Activated naive CD8-positive, alpha-beta T cell treated with anti-CD3 and anti-CD28 coated beads, Interleukin-2, amount 10 ng/mL, durations not matched to agents 7 days and 5 days (primary cell): ENCODE data around the gene ZNF100. TPM values are rescaled to one million over a fixed set of nuclear protein-coding genes. Genes with fewer than 3 reads are reported as not detected.
"Not testable (repeated sequence)": the region's sequence is repeated elsewhere in the genome, so short reads cannot be mapped to it uniquely, and the experiment has no call there.

ENCODE experiments used
- ATAC-seq: fragments of 150-1000 bp; cut with Tn5 transposase; one replicate; pipeline ENCODE4 v1.10.0; 2021; ENCODE audit warnings: low read depth, moderate library complexity
- POLR2A ChIA-PET: fragments of 350-600 bp; sonication (Branson Sonifier 250); formaldehyde crosslinking; loops from one replicate; lab custom pipeline; 2021; ENCODE audit warnings: antibody characterized with exemption; lab: Charles Lee
- DNase-seq: peaks from one replicate; pipeline ENCODE4 v3.0.0; 2021
- H3K27ac Mint-ChIP-seq: one replicate; pipeline ENCODE4 v1.8.0; 2022; ENCODE audit warnings: mild to moderate bottlenecking, mixed read lengths
- H3K27me3 Mint-ChIP-seq: one replicate; pipeline ENCODE4 v1.8.0; 2022; ENCODE audit warnings: mild to moderate bottlenecking, moderate library complexity, mixed read lengths
- H3K36me3 Mint-ChIP-seq: one replicate; pipeline ENCODE4 v1.8.0; 2021; ENCODE audit warnings: mild to moderate bottlenecking, mixed read lengths
- H3K4me1 Mint-ChIP-seq: one replicate; pipeline ENCODE4 v1.8.0; 2021; ENCODE audit warnings: mixed read lengths
- H3K4me3 Mint-ChIP-seq: one replicate; pipeline ENCODE4 v1.8.0; 2022; ENCODE audit warnings: mild to moderate bottlenecking, moderate library complexity, mixed read lengths
- H3K9me3 Mint-ChIP-seq: one replicate; pipeline ENCODE4 v1.8.0; 2021; ENCODE audit warnings: mixed read lengths
- total RNA-seq, 2 experiments: library from RNA; stranded (reverse); gene quantifications; one replicate each; pipeline ENCODE4 v1.2.3, GENCODE V29; 2021

ZNF100 gene
- total RNA-seq, 2 experiments from 2014 or later, result 17.7 to 21.9 TPM

DNA sequence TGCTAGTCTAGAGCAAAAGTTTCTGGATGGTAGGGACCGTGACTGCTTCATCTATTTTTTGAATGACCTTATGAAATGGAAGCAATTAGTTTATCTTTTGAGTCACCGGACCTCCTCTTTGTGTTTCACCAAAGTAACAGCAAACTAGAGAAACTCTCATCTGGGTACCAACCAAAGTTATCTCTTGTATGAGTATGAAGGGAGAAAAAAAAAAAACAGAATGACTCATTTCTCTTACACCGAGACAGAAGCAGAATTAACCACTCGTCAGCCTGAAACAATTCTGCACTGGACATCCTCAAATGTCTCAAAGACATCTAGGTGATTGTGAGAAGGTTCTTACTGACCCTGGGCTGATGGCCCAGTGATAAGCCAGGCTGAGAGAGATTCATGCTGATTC, 18.3 kb downstream of the ZNF100 start:
- ATAC-seq (no peak), DNase-seq (no peak)
- H3K27me3 Mint-ChIP-seq, result no peaks in the 10 kb centered on the region
- H3K9me3 Mint-ChIP-seq, result peaks cover 33% of the 10 kb centered on the region
- peaks cover 79% of the 10 kb centered on the region for H3K36me3 Mint-ChIP-seq
- no peak overlapping the region for H3K27ac Mint-ChIP-seq
- H3K4me3 Mint-ChIP-seq, result no peak overlapping the region
- POLR2A ChIA-PET, result no interaction called here
- H3K4me1 Mint-ChIP-seq, result peaks cover 2% of the 10 kb centered on the region

DNA sequence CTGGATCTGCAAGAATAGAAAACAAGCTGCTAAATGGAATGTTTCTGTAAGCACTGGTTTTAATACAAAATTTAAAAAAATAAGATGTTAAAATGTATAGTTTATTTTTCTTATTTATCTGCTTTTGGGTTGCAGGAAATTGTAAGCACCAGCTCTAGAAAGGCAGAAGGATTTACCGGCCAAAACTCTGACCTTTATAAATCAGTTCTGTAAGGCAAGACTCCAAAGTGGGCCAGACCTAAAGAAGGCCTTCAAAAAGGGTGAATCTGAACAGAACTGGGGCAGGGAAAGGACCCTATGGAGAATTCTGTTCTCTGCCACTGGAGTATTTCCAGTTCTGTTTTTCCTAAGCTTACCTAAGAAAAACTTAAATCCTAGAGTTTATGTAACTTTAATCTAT, 19.3 kb downstream of the ZNF100 start:
- Mint-ChIP-seq H3K9me3 (peaks cover 28% of the 10 kb centered on the region), H3K4me3 (no peak overlapping the region), H3K27me3 (no peaks in the 10 kb centered on the region), H3K4me1 (peaks cover 2% of the 10 kb centered on the region), H3K36me3 (peaks cover 77% of the 10 kb centered on the region), H3K27ac (no peak overlapping the region)
- POLR2A ChIA-PET, result no interaction called here
- ATAC-seq, result no peak
- no peak for DNase-seq

DNA sequence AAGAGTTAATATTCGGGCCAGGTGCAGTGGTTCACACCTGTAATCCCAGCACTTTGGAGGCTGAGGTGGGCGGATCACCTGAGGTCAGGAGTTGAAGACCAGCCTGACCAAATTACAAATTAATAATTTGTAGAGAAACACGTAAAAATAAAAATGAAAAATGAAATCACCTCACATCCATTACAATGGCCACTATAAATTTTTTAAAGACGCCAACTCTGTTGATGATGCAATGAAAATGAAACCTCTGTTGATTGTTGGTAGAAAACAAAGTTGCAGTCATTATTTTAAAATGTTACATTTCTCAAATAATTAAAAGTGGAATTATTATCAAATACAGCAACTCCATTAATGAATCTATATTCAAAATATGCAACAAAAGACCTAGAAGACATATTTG, 26.8 kb downstream of the ZNF100 start:
- Mint-ChIP-seq H3K4me1 (no peaks in the 10 kb centered on the region), H3K36me3 (peaks cover 81% of the 10 kb centered on the region), H3K27ac (no peak overlapping the region), H3K9me3 (peaks cover 22% of the 10 kb centered on the region), H3K4me3 (no peak overlapping the region), H3K27me3 (no peaks in the 10 kb centered on the region)
- ATAC-seq, result no peak
- no peak for DNase-seq
- POLR2A ChIA-PET, result no interaction called here

GRCh38 chr19:21726942-21727747, 40.2 kb downstream of the ZNF100 start:
- H3K27me3 Mint-ChIP-seq, POLR2A ChIA-PET, DNase-seq, H3K4me1 Mint-ChIP-seq, H3K4me3 Mint-ChIP-seq, ATAC-seq, H3K27ac Mint-ChIP-seq: not testable (repeated sequence)
- peaks cover 57% of the 10 kb centered on the region for H3K36me3 Mint-ChIP-seq
- H3K9me3 Mint-ChIP-seq, result peaks cover 24% of the 10 kb centered on the region

- POLR2A ChIA-PET, result no interaction called here
- ATAC-seq, result no peak
- no peaks in the 10 kb centered on the region for H3K4me1 Mint-ChIP-seq
- no peak overlapping the region for H3K4me3 Mint-ChIP-seq
- no peak overlapping the region for H3K27ac Mint-ChIP-seq
- no peaks in the 10 kb centered on the region for H3K36me3 Mint-ChIP-seq
- no peak for DNase-seq
- no peaks in the 10 kb centered on the region for H3K27me3 Mint-ChIP-seq
- peaks cover 13% of the 10 kb centered on the region for H3K9me3 Mint-ChIP-seq
Observed at GRCh38 chr19:21713761-21714160, 53.6 kb downstream of the ZNF100 start.

- Mint-ChIP-seq H3K9me3 (peaks cover 11% of the 10 kb centered on the region), H3K27ac (no peak overlapping the region), H3K27me3 (no peaks in the 10 kb centered on the region), H3K4me1 (no peaks in the 10 kb centered on the region), H3K36me3 (no peaks in the 10 kb centered on the region), H3K4me3 (no peak overlapping the region)
- ATAC-seq (no peak), DNase-seq (no peak)
- POLR2A ChIA-PET, result no interaction called here
Observed at GRCh38 chr19:21709464-21709863, 57.9 kb downstream of the ZNF100 start.

DNA sequence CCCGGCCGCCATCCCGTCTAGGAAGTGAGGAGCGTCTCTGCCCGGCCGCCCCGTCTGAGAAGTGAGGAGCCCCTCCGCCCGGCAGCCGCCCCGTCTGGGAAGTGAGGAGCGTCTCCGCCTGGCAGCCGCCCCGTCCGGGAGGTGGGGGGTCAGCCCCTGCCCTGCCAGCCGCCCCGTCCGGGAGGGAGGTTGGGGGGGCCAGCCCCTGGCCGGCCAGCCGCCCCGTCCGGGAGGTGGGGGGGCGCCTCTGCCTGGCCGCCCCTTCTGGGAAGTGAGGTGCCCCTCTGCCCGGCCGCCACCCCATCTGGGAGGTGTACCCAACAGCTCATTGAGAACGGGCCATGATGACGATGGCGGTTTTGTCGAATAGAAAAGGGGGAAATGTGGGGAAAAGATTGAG, 59.5 kb downstream of the ZNF100 start:
- H3K27ac Mint-ChIP-seq, H3K27me3 Mint-ChIP-seq, H3K9me3 Mint-ChIP-seq, DNase-seq, POLR2A ChIA-PET, H3K4me3 Mint-ChIP-seq, H3K36me3 Mint-ChIP-seq, ATAC-seq, H3K4me1 Mint-ChIP-seq: not testable (repeated sequence)

- Mint-ChIP-seq H3K36me3 (no peaks in the 10 kb centered on the region), H3K27me3 (no peaks in the 10 kb centered on the region), H3K9me3 (peaks cover 7% of the 10 kb centered on the region), H3K27ac (no peak overlapping the region), H3K4me3 (no peak overlapping the region), H3K4me1 (no peaks in the 10 kb centered on the region)
- no peak for ATAC-seq
- POLR2A ChIA-PET, result no interaction called here
- DNase-seq, result no peak
Observed at GRCh38 chr19:21707065-21707464, 60.3 kb downstream of the ZNF100 start.

- Mint-ChIP-seq H3K4me1 (no peaks in the 10 kb centered on the region), H3K36me3 (no peaks in the 10 kb centered on the region), H3K4me3 (no peak overlapping the region), H3K9me3 (peaks cover 7% of the 10 kb centered on the region), H3K27me3 (no peaks in the 10 kb centered on the region), H3K27ac (no peak overlapping the region)
- no peak for DNase-seq
- POLR2A ChIA-PET, result no interaction called here
- ATAC-seq, result no peak
Observed at GRCh38 chr19:21705393-21705792, 62.0 kb downstream of the ZNF100 start.

GRCh38 chr19:21704320-21704719, 63.1 kb downstream of the ZNF100 start:
- no peaks in the 10 kb centered on the region for H3K4me1 Mint-ChIP-seq
- no peaks in the 10 kb centered on the region for H3K36me3 Mint-ChIP-seq
- DNase-seq, result no peak
- POLR2A ChIA-PET, result no interaction called here
- no peaks in the 10 kb centered on the region for H3K27me3 Mint-ChIP-seq
- H3K27ac Mint-ChIP-seq, result no peak overlapping the region
- no peak overlapping the region for H3K4me3 Mint-ChIP-seq
- peaks cover 4% of the 10 kb centered on the region for H3K9me3 Mint-ChIP-seq
- no peak for ATAC-seq

GRCh38 chr19:21699197-21699596, 68.2 kb downstream of the ZNF100 start:
- DNase-seq (no peak), ATAC-seq (no peak)
- no peak overlapping the region for H3K4me3 Mint-ChIP-seq
- H3K4me1 Mint-ChIP-seq, result no peaks in the 10 kb centered on the region
- no peaks in the 10 kb centered on the region for H3K9me3 Mint-ChIP-seq
- POLR2A ChIA-PET, result no interaction called here
- H3K27me3 Mint-ChIP-seq, result no peaks in the 10 kb centered on the region
- H3K36me3 Mint-ChIP-seq, result no peaks in the 10 kb centered on the region
- no peak overlapping the region for H3K27ac Mint-ChIP-seq

- no peak overlapping the region for H3K4me3 Mint-ChIP-seq
- no peaks in the 10 kb centered on the region for H3K4me1 Mint-ChIP-seq
- ATAC-seq, result no peak
- H3K27me3 Mint-ChIP-seq, result no peaks in the 10 kb centered on the region
- no peak for DNase-seq
- H3K27ac Mint-ChIP-seq, result no peak overlapping the region
- POLR2A ChIA-PET, result no interaction called here
- H3K36me3 Mint-ChIP-seq, result no peaks in the 10 kb centered on the region
- H3K9me3 Mint-ChIP-seq, result no peaks in the 10 kb centered on the region
Observed at GRCh38 chr19:21698215-21698614, 69.2 kb downstream of the ZNF100 start.

DNA sequence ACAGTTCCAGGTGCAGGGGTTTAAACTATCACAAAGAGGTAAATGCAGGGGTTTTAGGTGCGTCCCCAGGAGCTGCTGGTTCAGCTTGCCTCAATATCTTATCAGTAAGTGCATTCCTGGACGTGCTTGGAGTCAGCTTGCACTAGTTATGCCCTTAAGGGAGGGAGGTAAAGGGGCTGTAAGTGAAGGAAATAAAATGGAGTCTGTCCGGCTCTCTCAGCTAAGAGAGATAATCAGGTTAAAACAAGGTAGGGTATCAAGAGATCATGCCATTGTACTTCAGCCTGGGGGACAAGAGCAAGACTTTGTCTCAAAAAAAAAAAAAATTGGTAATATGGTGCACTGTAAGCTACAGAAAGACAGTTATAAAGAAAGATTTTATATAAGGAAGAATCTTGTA, 69.7 kb downstream of the ZNF100 start:
- ATAC-seq (no peak), DNase-seq (no peak)
- no peak overlapping the region for H3K4me3 Mint-ChIP-seq
- POLR2A ChIA-PET, result no interaction called here
- H3K27ac Mint-ChIP-seq, result no peak overlapping the region
- no peaks in the 10 kb centered on the region for H3K36me3 Mint-ChIP-seq
- no peaks in the 10 kb centered on the region for H3K4me1 Mint-ChIP-seq
- no peaks in the 10 kb centered on the region for H3K27me3 Mint-ChIP-seq
- no peaks in the 10 kb centered on the region for H3K9me3 Mint-ChIP-seq

DNA sequence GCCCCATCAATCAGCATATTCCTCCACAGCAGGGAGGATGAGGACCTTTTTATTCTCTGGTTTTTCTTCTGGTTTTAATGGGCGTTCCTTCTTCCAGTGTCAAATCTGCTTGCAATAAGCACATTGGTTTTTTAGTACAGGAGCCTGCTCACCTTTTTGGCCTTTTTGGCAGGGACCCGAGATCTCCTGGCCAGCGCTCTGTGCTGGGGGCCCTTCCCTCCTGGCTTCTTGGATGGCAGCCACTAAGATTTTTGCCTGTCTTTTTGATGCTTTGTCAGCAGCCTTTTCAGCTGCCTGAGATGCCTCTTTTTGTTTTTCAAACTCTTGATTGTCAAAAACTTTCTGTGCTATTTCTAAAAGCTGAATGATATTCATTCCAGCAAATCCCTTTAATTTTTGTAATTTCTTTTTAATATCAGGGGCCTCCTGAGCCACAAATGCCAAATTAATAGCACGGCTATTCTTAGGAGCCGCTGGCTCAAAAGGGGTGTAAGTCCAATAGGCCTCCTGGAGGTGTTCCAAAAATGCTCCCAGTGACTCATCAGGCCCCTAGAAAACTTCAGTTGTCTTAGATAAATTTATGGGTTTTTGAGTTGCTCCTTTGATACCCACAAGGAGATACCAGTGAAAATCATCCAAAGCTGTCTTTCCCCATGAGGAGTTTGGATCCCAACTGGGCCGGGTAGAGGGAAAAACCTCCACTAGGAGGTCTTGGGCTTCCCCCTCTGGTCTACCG, 73.0 kb downstream of the ZNF100 start:
- Mint-ChIP-seq H3K27ac (no peak overlapping the region), H3K36me3 (no peaks in the 10 kb centered on the region), H3K4me3 (no peak overlapping the region), H3K27me3 (no peaks in the 10 kb centered on the region), H3K4me1 (no peaks in the 10 kb centered on the region), H3K9me3 (peaks cover 7% of the 10 kb centered on the region)
- POLR2A ChIA-PET, result no interaction called here
- DNase-seq (no peak), ATAC-seq (no peak)
